Medulla oblongata (tissue), 1 donor: Measurements from ENCODE around the gene SPRN.

Source experiments
- DNase-seq: peaks from one replicate; pipeline ENCODE4 v3.0.0-alpha.2; 2015; ENCODE audit errors: extremely low spot score

SPRN gene

DNA sequence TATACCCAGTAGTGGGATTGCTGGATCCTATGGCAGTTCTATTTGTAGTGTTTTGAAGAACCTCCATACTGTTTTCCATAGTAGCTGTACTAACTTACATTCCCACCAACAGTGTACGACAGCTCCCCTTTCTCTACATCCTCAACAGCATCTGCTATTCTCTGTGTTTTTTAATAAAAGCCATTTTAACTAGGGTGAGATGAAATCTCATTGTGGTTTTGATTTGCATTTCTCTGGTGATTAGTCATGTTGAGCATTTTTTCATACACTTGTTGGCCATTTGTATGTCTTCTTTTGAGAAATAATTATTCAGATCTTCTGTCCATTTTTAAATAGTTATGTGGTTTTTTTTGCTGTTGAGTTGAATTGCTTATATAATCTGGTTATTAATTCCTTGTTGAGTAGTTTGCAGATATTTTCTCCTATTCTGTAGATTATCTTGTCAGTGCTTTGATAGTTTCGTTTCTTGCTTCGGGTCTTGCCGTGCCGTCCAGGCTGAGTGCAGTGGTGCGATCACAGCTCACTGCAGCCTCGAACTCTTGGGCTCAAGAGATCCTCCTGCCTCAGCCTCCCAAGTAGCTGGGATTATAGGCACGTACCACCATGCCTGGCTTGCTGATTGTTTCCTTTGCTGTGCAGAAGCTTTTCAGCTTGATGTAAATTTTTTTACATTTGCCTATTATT, 18.4 kb downstream of the SPRN start:
- DNase-seq = no peak

DNA sequence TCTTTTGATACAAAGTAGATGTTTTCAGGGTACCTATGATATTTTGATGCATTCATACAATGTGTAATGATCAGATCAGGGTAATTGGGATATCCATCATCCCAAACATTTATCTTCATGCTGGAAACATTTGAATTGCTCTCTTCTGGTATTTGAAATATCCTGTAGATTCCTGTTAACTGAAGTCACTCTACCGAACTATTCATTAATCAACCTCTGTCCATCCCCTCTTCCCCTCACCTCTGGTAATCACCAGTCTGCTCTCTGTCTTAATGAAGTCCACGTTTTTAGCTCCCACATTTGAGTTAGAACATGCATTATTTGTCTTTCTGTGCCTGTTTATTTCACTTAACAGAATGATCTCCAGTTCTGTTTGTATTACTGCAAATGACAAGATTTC, 19.2 kb downstream of the SPRN start:
- no peak for DNase-seq

DNA sequence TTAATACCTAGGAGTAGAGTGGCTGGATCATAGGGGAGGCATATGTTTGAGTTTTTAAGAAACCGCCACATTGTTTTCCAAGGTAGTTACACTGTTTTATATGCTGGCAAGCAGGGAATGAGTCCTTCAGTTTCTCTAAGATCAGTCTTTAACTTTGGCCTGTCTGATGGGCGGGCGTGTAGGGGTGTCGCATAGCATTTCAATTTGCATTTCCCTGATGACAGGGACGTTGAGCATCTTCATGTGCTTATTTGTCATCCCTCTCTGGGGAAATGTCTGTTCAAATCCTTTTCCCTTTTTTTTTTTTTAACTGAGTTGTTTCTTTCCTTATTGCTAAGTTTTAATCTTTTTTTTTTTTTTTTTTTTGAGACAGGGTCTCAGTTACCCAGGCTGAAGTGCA, 20.6 kb downstream of the SPRN start:
- DNase-seq = no peak

DNA sequence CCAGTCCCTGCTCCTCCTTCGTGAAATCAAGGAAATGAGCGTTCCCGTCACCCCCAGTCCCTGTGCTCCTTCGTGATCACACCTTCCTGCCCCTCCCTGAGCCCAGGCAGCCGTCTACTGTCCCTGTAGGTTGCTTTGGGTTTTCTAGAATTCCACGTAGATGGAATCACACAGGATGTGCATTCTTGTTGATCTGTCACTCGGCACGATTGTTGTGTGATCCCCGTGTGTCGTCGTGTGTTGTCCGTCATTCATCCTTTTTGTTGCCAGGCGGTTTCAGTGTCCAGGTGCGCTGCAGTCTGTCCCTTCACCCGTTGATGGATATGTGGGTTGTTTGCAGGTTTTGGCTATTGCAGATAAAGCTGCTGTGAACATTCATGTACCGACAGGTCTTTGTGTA, 21.1 kb downstream of the SPRN start:
- no peak for DNase-seq

DNA sequence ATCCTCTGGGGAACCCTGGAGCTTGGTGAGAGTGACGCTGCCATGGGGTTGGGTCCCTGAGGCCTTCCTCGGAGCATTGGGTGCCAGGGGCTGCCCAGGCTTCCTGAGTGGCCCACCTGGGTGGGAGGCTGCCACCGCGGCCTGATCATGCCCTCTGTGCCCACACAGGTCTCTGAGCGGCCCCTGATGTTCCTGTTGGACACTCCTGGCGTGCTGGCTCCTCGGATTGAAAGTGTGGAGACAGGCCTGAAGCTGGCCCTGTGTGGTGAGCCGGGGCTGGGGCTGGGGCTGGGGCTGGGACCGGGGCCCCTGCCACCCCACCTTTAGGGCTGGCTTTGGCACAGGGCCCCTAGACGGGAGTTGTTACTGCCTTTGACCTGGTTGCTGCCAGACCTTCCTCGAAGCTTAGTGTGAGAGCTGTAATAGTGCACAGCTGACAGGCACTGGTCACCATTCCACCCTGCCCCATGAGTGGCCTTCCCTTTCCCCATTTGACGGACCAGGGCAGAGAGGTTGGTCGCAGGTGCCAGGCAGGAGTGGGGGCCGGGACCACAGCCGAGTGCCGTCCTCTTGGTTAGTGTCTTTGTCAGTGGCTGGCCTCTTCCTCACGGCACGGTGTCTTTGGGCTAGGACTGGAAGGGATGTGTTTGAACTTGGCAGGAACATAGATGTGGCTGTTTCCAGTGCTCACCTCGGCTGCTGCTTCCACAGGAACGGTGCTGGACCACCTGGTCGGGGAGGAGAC, 22.3 kb downstream of the SPRN start:
- DNase-seq = no peak

DNA sequence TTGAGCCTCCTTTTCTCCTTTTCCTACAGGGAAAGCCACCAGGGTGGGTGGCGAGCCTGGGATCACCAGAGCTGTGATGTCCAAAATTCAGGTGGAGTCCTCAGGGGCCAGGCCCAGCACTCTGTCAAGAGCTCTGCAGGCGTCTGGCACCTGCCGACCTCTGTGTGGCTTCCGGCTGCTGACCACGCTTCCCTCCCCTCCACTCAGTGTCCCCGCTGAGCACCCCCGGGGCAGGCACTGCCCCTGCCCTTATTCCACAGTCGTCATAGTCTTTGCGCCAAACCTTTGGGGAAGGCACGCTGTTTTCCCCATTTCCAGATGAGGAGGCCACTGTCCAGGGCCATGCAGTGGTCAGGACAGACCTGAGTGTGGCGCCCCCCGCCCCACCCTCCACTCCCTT, 22.9 kb downstream of the SPRN start:
- no peak for DNase-seq

DNA sequence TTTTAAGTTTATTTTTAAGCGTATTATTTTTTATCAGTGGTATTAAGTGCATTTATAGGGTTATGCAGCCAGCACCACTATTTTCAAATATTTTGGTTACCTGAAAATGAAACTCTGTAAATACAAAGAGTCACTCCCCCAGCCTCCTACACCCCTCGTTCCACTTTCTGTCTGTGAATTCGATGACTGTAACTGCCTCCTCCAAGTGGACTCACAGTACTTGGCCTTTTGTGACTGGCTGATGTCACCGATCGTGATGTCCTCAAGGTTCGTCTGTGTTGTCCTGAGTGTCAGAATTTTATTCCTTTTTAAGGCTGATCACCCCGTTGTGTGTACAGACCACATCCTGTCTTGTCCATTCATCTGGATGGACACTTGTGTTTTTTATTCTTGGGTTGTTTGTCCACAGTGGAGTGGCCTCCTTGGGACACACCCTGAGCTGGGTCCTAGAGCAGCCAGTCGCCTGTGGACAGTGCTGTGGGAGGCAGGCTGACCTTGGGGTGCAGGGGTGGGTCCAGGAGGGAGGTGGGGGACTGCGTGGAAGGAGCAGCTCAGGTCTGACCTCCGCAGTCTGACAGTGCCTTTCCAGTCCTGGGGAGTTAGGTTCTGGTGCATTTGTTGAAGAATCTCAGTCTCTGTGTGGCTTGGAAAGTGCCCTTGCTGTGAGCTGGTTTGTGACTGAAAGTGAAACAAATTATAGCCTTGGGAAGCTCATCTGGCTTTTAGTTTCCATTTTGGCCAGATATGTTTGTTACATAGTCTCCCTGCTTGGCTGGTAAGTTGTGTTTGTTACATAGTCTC, 23.6 kb downstream of the SPRN start:
- no peak for DNase-seq

DNA sequence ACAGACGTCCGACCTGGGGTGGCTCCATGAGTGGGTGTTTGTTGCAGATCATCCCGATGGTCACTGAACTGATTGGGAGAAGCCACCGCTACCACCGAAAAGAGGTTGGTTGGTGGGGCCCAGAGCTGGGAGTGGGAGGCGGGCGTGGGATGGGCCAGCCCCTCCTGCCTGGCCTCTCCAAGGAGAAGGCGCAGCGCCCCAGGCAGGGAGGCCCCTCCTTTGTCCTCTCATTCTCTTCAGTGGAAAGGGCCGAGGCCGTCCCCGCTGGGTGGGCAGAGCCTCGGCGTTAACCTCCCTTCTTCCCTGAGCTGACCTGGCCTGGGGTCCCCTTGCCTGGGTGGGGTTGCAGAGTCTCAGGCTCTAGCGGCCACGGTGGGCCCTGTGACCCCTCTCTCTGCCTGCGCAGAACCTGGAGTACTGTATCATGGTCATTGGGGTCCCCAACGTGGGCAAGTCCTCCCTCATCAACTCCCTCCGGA, 25.3 kb downstream of the SPRN start:
- DNase-seq = no peak

DNA sequence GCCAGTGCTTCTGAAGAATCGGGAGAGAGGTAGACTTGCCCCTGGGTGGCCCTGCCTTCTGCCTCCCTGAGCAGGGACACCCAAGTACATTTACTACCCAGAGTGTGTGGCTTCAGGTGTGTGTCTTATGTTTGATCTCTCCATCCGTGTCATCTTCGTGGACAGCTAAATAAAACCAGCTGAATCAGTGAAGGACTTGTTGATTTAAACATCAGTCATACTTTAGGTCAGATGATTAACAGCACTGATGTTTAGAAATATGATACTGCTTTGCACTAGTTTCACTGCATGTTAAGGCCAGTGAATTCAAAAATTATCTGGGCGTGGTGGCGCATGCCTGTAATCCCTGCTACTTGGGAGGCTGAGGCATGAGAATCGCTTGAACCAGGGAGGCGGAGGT, 26.5 kb downstream of the SPRN start:
- DNase-seq = no peak

DNA sequence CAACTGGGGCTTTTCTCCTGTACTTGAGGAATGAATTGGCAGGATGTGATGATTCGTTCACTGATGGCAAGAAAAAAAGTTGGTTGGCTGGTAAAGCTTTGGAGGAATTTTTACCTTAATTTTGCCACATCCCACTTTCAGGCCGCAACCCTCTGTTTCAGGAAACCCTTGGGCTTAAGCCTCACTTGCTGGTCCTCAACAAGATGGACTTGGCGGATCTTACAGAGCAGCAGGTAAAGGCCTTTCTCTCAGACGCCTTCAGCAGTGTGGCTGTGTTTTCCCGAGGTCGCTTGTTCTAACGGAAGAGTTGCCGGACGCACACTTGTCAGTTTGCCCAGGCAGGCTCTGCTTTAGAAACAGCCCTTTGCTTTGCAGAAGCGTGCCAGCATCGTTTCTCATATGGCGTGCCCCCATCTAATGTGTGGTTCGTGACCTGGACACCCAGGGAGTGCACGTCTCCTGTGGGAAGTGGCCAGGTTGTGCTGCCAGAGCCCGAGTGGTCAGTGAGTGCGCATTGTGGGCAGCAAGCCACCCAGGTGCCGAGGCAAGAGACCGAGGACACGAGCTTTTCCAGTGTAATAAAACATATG, 28.3 kb downstream of the SPRN start:
- DNase-seq = no peak

DNA sequence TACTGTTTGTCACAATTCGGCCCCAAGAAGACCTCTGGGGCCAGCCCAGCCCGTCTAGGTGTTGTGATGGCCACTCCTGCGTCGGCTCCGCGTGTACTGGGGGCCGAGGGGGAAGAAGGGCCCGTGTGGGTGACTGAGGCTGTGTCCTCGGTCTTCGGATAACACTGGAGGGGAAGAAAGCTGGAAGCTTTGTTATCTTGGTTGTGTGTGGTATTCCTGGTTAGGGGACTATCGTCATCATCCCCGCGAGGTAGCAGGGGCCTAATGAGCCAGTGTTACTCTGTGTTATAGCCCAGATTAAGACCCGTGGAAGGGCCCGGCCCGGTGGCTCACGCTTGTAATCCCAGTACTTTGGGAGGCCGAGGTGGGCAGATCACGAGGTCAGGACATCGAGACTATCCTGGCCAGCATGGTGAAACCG, 29.6 kb downstream of the SPRN start:
- no peak for DNase-seq

DNA sequence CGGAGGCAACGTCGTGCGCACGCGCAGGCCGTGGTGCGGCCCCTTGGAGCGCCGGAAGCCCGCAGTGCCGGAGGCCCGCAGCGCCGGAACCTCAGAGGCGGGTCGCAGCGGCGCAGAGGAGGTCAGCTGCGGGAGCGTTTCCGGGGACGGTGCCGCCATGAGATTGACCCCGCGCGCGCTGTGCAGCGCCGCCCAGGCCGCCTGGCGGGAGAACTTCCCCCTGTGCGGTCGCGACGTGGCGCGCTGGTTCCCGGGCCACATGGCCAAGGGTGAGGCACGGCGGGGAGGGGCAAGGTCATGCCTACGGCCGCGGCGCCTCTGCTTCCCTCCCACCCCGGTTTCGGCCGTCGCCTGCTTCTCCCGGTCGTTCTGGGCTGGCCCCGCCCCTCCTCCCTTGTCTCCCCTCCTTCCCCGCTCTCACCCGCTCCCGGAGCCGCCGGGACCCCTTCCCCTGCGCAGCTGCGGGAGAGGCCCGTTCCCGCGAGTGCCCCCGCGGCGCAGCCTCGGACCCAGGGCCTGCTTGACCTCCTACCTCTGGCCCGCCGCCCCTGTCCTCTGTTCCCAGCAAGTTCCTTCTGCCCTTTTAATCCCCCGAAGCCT, 30.3 kb downstream of the SPRN start, which contains the start of gene MTG1:
Gene MTG1 (plus strand): TSS at position 94 of the 600 bp plus-strand sequence. CDS start 64 bp downstream, at position 158.
- DNase-seq = peak; percentile 97

DNA sequence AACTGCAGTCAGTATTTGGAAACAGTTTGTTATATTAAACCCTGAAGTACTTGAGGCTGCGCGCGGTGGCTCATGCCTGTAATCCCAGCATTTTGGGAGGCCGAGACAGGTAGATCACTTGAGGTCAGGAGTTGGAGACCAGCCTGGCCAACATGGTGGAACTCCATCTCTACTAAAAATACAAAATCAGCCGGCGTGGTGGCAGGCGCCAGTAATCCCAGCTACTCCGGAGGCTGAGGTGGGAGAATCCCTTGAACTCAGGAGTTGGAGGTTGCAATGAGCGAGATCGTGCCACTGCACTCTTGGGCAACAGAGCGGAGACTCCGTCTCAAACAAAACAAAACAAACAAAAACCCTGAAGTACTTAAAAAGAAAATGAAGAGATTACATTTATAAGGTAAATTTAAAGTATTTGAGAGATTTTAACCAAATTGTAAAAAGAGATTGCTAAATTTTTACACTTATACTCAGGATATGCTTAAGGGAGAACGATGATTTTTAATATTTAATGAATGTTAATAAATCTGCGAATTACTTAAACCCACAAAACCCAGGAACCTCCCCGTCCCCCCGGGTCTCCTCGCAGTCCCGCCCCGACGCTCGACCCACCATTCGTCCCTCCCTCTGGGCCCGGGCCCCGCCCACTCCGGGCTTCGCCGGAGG, 30.9 kb downstream of the SPRN start:
- no peak for DNase-seq

DNA sequence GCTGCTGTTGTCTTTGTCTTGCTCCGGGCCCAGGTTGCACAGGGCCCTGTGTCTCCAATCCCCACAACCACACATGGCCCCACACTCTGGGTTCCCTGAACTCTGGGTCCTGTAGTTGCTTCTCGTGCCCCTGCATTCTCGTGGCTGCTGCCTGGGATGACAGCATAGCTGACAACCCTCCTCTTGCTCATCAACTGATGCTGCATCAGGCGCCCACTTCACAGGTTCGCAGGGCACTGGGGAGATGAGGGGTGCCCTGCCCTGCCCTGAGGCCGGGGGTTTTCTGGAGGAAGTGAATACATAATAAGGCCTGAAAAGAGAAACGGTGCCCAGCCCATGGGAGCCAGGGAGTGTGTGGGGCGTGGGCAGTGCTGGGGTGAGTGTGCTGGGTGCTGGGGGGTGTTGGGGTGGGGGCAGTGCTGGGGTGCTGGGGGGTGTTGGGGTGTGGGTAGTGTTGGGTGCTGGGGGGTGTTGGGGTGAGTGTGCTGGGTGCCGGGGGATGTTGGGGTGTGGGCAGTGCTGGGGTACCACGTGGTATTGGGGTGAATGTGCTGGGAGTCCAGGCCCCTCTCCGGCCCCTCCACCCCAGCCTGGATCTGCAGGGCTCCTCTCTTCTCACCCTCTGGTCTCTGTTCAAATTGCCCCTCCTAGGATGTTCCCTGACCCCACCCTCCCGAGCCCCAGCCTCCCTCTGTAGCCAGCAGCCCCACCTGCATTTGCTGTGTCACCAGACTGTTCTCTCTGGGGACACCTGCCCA, 32.5 kb downstream of the SPRN start:
- DNase-seq = no peak

DNA sequence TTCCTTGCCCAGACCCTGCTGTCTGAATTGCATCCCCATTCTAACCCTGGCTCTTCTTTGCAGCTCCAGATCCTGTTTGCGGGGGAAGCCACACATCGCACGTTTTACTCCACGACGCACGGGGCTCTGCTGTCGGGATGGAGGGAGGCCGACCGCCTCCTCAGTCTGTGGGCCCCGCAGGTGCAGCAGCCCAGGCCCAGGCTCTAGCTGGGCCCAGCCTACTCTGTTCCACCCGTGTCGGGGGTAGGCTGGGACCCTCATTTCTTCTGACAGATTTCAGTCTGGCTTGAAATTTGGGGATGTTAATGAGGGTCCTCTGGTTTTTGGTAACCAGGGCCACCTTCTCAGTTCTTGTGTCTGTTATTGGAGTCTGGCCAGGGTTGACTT, 33.2 kb downstream of the SPRN start:
- no peak for DNase-seq

DNA sequence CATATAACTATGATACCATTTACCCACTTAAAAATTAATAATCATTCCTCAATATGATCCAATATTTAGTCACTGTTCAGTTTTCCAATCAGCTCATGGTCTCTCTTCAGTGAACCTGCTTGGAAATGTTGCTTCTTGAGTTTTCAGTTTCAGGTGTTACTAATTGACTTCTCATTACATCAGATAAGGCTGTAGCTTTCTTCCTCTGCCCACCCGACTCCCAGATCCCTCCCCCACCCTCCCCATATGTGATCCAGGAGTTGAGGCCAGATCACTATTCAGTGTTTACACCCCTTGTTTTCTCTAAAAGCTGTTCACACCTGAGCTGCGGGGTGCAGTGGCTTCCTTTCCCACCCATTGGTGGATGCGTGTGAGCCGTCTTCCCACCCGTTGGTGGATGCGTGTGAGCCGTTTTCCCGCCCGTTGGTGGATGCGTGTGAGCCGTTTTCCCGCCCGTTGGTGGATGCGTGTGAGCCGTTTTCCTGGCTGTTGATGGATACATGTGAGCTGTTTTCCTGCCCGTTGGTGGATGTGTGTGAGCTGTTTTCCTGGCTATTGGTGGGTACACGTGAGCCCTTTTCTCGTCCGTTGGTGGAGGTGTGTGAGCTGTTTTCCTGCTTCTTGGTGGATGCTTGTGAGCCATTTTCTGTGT, 33.7 kb downstream of the SPRN start:
- no peak for DNase-seq

DNA sequence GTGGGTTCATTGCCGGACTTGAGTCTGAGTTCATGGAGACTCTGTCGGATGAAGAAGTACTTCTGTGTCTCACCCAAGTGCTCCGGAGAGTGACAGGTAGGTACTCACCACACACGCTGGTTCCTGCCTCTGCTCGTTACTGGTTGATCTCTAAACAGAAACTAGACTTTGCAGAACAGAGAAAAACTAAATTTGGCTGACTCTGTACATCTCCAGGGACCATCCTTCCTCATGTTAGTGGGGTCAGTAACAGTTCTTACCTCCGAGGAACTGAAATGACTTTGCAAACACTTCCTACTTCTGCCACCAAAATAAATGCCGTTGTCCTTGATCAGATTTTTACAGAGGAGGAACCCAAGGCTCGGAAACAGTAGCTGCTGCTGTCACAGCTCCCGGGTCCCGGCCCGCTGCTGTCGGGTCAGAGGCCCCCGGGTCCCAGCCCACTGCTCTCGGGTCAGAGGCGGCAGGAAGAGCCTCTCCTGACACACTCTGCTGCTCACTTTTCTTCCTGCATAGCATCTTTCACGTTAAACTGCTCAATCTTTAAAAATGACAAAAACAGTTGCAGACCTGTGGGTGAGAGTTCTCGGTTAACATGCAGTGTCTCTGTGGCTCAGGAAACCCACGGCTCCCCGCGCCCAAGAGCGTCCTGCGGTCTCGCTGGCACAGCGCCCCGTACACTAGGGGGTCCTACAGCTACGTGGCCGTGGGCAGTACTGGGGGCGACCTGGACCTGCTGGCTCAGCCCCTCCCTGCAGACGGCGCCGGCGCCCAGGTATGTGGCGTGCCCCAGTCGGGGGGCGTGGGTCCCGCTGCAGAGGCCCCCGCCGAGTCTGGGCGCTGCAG, 35.2 kb downstream of the SPRN start:
- peak; percentile 42 for DNase-seq

DNA sequence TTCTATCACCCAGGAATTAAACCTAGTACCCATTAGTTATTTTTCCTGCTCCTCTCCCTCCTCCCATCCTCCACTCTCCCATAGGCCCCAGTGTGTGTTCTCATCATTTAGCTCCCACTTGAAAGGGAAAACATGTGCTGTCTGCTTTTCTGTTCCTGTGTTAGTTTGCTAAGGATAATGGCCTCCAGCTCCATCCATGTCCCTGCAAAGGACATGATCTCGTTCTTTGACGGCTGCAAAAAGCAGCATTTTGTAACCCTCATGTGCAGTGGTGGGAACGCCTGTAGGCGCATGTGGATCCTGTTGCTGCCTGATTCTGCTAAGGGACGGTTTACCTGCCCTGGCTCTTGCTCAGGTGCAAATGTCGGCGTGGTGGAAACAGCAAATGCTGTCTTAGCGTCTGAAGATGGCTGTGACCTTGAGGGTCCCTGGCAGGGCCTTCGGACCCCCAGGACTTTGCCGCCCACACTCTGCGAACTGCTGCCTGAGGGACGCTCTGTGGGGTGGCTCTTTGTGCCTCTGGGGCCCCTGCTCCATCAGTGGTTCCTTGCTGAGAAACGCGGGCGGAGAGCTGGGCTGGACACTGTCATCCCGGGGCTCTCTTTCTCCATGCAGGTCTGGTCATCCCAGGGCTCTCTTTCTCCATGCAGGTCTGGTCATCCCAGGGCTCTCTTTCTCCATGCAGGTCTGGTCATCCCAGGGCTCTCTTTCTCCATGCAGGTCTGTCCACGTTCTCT, 36.0 kb downstream of the SPRN start:
- DNase-seq = no peak
